Dermis blood vessel endothelial cell (primary cell): ENCODE data around the gene CSN3. TPM values are rescaled to one million over a fixed set of nuclear protein-coding genes. Genes with fewer than 3 reads are reported as not detected.
"Not testable (repeated sequence)": the region's sequence is repeated elsewhere in the genome, so short reads cannot be mapped to it uniquely, and the experiment has no call there.

Source experiments
- DNase-seq: peaks from one replicate; pipeline ENCODE4 v3.0.0; 2010
- total RNA-seq: library from RNA; depleted of rRNA; stranded (reverse); fragments of >200 nt; gene quantifications from 2 replicates; pipeline ENCODE4 v1.2.3, GENCODE V29; 2014

CSN3 gene
- total RNA-seq: not detected in 2 replicates

GRCh38 chr4:70242297-70242696 is at the start of gene CSN3:
Gene CSN3, plus strand, starts transcription at chr4:70242597. Its CDS starts 2,223 bp downstream, at chr4:70244820.
- DNase-seq: not testable (repeated sequence)

DNA sequence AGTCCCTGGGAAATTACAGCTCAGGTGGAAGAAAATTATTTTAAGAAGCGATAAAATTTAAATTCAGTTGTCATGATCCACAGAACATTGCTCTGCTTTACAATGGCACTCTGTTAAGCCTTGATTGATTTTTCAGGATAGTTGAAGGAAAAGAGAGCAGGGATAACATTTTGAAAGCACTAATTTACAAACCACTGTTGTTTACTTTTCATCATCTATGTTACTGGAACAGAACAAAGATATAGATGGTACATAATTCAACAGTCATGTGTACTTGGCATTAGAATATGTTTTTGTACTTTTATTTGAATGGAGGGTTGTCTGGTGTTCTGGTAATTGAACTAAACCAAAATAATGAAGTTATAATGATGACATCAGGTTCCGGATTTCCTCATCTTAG is 49.5 kb upstream of the CSN3 start:
- no peak for DNase-seq

DNA sequence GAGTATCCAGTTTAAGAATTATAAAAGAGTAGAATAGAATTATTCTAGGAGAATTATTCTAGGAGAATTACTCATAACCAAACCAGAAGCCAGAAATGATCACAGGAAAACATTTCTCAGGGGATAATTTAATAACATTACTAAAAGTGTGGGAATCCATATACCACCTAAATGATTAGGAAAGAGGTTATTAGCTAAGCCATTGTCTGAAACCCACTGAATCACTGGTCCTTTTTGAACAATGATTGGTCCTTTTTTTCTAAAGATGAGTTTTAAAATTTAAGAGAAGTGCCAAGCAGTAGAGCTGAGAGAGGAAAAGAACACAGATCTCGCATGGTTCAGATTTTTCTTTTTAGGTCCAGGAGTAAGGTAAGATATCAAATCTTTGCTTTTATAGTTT is 47.0 kb upstream of the CSN3 start, which contains the start of gene ODAM:
ODAM (plus strand) TSS at position 301 of the 400 bp plus-strand sequence. CDS start 819 bp downstream, outside the sequence.
- DNase-seq: no peak

DNA sequence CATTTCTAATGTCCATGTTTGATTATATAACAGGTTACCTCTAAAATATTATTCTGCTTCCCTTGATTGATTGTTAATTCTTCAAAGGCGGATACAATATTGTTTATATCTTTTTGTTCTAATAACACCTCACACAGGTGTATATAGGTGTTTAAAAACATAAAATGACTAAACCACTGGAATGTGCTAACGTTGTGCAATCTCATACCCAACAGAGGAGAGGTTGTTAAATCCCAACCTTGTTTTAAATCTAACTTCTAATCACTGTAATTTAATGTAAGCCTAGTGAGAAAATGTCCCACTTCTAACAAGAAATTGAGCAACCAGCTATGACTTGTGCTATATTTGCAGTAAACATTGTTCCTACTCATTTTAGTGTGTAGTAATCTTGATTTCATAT is 45.5 kb upstream of the CSN3 start:
- DNase-seq: no peak

GRCh38 chr4:70197842-70198241 is 44.6 kb upstream of the CSN3 start:
- DNase-seq: no peak

- DNase-seq: no peak
Observed at GRCh38 chr4:70203601-70204000, 38.8 kb upstream of the CSN3 start.

DNA sequence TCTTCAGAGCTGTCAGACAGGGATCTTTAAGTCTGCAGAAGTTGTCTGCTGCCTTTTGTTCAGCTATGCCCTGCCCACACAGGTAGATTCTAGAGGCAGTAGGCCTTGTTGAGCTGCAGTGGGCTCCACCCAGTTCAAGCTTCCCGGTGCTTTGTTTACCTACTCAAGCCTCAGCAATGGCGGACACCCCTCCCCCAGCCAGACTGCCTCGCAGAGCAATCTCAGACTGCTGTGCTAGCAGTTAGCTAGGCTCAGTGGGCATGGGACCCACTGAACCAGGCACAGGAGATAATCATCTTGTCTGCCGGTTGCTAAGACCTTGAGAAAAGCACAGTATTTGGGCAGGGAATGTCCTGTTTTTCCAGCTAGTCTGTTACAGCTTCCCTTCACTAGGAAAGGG is 29.6 kb upstream of the CSN3 start:
- not testable (repeated sequence) for DNase-seq

DNA sequence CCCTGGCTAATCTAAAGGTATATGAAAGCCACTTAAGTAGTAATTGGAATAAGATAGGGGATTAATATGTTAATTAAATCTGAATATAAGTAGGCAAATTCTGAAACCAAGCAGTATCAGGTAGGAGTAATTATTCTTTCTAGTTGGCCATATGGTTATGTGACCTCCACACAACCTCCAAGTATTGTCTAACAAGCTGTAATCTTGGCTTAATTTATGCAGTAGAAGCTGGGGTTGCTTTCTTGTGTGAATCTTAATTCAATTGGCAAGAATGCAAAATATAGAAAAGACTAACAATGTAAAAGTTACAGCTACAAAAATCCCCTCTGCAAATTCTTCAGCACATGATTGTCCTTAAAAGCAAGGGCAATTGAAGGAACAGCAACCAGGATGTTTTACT is 26.3 kb upstream of the CSN3 start:
- DNase-seq: not testable (repeated sequence)

DNA sequence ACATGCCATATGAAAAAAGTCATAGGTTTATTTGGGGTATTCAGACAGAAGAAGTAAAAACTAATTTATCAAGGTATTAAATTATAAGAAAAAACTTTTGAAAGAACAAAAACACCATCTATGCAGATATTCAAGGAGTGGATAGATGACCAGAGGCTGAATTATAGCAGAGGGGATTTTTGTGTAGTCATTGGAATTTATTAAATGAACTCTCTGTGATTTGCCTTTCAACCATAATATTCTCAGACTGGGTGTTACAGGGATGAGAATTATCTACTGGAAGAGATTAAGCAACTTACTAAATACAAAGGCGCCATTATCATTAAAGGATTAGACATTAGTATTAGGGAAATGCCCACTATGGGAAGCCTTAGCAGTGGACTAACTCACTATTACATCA is 25.8 kb upstream of the CSN3 start:
- not testable (repeated sequence) for DNase-seq

- DNase-seq: not testable (repeated sequence)
Observed at GRCh38 chr4:70221389-70221788, 21.0 kb upstream of the CSN3 start.

DNA sequence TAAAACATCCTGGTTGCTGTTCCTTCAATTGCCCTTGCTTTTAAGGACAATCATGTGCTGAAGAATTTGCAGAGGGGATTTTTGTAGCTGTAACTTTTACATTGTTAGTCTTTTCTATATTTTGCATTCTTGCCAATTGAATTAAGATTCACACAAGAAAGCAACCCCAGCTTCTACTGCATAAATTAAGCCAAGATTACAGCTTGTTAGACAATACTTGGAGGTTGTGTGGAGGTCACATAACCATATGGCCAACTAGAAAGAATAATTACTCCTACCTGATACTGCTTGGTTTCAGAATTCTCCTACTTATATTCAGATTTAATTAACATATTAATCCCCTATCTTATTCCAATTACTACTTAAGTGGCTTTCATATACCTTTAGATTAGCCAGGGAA is 20.6 kb upstream of the CSN3 start:
- not testable (repeated sequence) for DNase-seq

- DNase-seq: no peak
Observed at GRCh38 chr4:70225824-70226223, 16.6 kb upstream of the CSN3 start, which contains the start of gene FDCSP. Gene FDCSP, plus strand, starts transcription at chr4:70226124. Its CDS starts 5,071 bp downstream, at chr4:70231195.

DNA sequence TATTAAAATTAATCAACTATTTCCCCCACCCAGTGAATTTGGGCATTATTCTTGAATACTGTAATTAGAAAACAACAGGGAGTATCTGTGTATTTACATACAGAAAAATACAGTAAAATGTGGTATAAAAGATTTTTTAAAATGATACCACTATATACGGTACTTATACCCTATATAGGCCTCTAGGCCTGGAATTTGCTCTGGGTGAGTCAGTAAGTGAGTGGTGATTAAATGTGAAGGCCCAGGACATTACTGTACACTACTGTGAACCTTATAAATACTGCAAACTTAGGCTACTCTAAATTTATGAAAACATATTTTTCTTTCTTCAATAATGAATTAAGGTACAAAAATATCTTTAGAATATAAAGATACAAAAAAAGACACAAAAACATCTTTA is 6.3 kb upstream of the CSN3 start:
- DNase-seq: no peak

GRCh38 chr4:70239131-70239883 is 3.1 kb upstream of the CSN3 start:
- no peak for DNase-seq

GRCh38 chr4:70239884-70240591 is 2.4 kb upstream of the CSN3 start:
- DNase-seq: no peak

DNA sequence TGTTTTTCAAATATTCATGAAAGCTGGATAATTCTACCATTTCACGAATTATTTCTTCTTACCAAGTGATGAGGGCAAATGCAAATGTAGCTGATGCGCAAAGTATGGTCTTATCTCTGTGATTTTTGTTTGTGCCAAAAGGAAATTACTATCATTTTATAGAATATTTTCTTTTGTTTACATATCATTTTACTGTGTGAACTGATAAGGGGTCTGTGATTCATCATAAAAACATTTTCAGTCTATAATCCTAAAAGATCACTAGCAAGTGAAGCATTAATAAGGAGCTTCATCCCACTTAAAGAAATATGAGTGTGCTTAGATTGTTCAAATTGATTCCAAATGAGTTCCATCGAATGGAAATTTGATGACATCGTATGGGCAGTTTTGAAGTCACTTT is 694 bp downstream of the CSN3 start:
- DNase-seq: no peak

DNA sequence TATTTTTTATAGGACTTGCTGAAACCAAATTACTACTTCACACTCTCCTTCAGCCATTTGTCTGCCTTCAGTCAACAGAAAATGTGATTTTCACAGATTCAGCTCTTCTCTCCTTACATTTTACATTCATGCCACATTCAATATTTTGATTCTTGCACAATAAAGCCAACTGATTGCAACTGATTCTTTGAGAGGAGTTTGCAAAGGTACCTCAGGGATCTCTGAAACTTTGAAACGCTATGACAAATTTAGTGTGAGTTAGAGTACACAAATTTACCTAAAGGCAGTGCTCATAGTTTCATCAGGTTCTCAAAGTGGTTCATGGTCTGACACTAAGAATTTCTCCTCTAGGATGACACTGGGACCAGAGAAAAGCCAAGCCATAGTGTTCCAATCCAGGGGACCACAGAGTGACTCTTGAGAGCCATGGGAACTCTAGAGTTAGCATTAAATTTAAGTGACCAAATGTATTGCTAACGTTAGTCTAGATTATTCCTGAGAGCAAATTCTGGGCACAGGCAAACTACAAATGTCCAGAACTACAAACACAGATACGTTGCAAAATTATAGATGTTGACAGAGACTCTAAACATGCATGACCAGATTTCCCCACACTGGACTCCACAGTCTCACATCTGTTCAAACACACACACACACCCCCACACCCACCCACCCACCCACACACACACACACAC is 9.0 kb downstream of the CSN3 start:
- no peak for DNase-seq

GRCh38 chr4:70251945-70252277 is 9.5 kb downstream of the CSN3 start:
- no peak for DNase-seq

DNA sequence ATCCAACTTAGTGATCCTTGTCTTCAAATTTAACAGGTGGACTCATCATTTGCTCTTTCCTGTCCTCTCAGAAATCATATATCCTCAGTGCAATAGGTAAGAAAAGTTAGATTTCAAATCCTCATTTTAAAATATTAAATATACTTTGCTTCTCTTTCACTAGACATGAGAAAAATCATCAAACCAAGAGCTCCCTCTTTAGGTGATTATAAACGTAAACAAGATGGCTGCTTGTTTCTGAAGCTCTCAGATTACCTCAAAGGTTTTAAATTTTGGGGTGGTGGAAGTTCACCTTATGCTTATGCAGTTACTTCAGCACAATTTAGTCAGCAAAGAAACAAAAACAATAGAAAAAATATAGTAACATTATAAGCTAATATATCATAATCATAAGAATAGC is 27.3 kb downstream of the CSN3 start:
- no peak for DNase-seq

GRCh38 chr4:70277121-70277520 is 34.7 kb downstream of the CSN3 start:
- DNase-seq: no peak

- no peak for DNase-seq
Observed at GRCh38 chr4:70280567-70280966, 38.2 kb downstream of the CSN3 start.

DNA sequence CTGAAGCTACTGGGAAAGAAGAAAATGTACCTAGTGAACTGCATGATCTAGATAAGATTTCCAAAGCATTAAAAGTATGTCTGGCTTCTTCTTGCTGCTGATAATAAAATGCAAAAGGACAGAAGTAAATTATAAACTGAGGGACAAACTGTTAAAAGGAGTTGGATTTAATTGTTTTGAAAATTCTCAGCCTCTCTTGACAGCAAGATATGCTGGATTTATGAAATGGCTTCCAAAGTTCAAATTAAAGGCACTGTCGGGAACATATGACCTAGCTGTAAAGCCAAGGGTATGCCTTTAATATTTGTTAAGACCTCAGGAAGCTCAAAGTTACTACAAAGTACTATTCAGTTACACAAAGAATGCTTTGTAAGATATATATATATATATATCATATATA is 46.3 kb downstream of the CSN3 start:
- DNase-seq: no peak

- no peak for DNase-seq
Observed at GRCh38 chr4:70291341-70291740, 48.9 kb downstream of the CSN3 start.

GRCh38 chr4:70297576-70297975 is 55.2 kb downstream of the CSN3 start:
- DNase-seq: no peak
